Left colon (tissue), 2 donors: ENCODE measurements around the gene FRK. TPM values are rescaled to one million over a fixed set of nuclear protein-coding genes. Genes with fewer than 3 reads are reported as not detected.

Source experiments
- total RNA-seq, 2 donors: library from RNA; stranded (reverse); fragmentation: NEBNext Ultra II Directional; extraction: Animal tissue kit (Norgen Biotek cat#: 25700); gene quantifications; one replicate each; pipeline ENCODE4 v1.2.1, GENCODE V29; 2021
- donor health status: DM: no; HTN: no; CAD: no.
- donor health status: DM: yes; HTN: yes; CAD: no.

Gene FRK
- total RNA-seq, 2 donors from 2014 or later, result 22.6 to 27.6 TPM

Other genes with a start within 250 kb of the FRK start
- gene NT5DC1, start 40.0 kb upstream of the FRK start, total RNA-seq, result 10 to 100 TPM; 43.7 to 45.2 TPM
- not detected for gene COL10A1, start 65.2 kb upstream of the FRK start, total RNA-seq
- 1 to 10 TPM; 5.7 to 7.5 TPM for gene TSPYL4, start 193.2 kb upstream of the FRK start, total RNA-seq
- 10 to 100 TPM; 70.1 to 80.1 TPM for gene TSPYL1, start 219.0 kb upstream of the FRK start, total RNA-seq